Prostate gland (tissue), 2 donors: ENCODE data around the gene LRP2. TPM values are rescaled to one million over a fixed set of nuclear protein-coding genes. Genes with fewer than 3 reads are reported as not detected.

Experiments
- DNase-seq: peaks from one replicate; pipeline ENCODE4 v3.0.0-alpha.2; 2019; ENCODE audit warnings: low spot score
- H3K27ac ChIP-seq, 2 donors: fragments of 200-600 bp; sonication (generic); 2 replicates each; pipeline ENCODE4 v1.5.1; 2017 to 2019
- H3K27me3 ChIP-seq: fragments of 200-600 bp; sonication (generic); replicated peaks from 2 replicates; pipeline ENCODE4 v1.5.1; 2019; ENCODE audit not compliant: insufficient read depth
- H3K36me3 ChIP-seq, 2 donors: fragments of 200-600 bp; sonication (generic); 1 replicate in 1 of 2; 2 replicates in 1 of 2; pipeline versions ENCODE4 v1.5.1 to v1.8.1; 2017 to 2019
- H3K4me1 ChIP-seq: fragments of 200-600 bp; sonication (generic); replicated peaks from 2 replicates; pipeline ENCODE4 v1.5.1; 2019
- H3K4me3 ChIP-seq, 2 donors: fragments of 200-600 bp; sonication (generic); 2 replicates each; pipeline ENCODE4 v1.5.1; 2017 to 2019
- H3K9me3 ChIP-seq: fragments of 200-600 bp; sonication (generic); 2 replicates; pipeline ENCODE4 v1.5.1; 2017
- CTCF ChIP-seq, 4 experiments: fragments of 200-600 bp in 2 of 4; fragments of 450-650 bp in 2 of 4; sonication (generic) in 2 of 4; IDR thresholded peaks; 1 replicate in 3 of 4; 2 replicates in 1 of 4; pipeline ENCODE4 v1.5.1; 2016 to 2019; ENCODE audit warnings: antibody characterized with exemption in 4 of 4, mild to moderate bottlenecking in 2 of 4, moderate library complexity in 2 of 4
- POLR2A ChIP-seq: fragments of 450-650 bp; IDR thresholded peaks from one replicate; pipeline ENCODE4 v1.6.1; 2016; ENCODE audit warnings: antibody characterized with exemption, mild to moderate bottlenecking
- POLR2AphosphoS5 ChIP-seq: sonication (generic); formaldehyde crosslinking; IDR thresholded peaks from one replicate; pipeline ENCODE4 v1.6.1; 2017; ENCODE audit warnings: antibody characterized with exemption
- WGBS: methylation state at CpG from one replicate; pipeline ENCODE4 v1.1.5; 2018; 5-methylcytosine and 5-hydroxymethylcytosine counted together
- intact Hi-C: fragments of 100-400 bp; cut with DNase I; formaldehyde crosslinking; loops from one replicate; pipeline ENCODE4 v1.14.2; 2022
- total RNA-seq, 2 donors: library from RNA; depleted of rRNA; stranded (reverse); fragments of >200 nt; gene quantifications; one replicate each; pipeline ENCODE4 v1.1.0, GENCODE V29; 2016

Gene LRP2
- total RNA-seq, 2 donors from 2014 or later = 1.6 to 9.5 TPM

GRCh38 chr2:169361706-169362117, 622 bp downstream of the LRP2 start:
- no peak for TF ChIP-seq POLR2A
- TF ChIP-seq POLR2AphosphoS5 = no peak
- no peak for TF ChIP-seq CTCF (IDR thresholded peaks at IDR 0.05)
- Histone ChIP-seq H3K4me3 (peak overlapping the region; percentile 16 to 42), H3K27ac (no peak overlapping the region), H3K4me1 (peaks cover 11% of the 10 kb centered on the region), H3K9me3 (no peaks in the 10 kb centered on the region), H3K27me3 (peaks cover 5% of the 10 kb centered on the region), H3K36me3 (no peaks in the 10 kb centered on the region)
- DNase-seq = no peak
- 1% methylated on average over 32 of the region's 32 CpGs for WGBS
- intact Hi-C loops = no loop called here

DNA sequence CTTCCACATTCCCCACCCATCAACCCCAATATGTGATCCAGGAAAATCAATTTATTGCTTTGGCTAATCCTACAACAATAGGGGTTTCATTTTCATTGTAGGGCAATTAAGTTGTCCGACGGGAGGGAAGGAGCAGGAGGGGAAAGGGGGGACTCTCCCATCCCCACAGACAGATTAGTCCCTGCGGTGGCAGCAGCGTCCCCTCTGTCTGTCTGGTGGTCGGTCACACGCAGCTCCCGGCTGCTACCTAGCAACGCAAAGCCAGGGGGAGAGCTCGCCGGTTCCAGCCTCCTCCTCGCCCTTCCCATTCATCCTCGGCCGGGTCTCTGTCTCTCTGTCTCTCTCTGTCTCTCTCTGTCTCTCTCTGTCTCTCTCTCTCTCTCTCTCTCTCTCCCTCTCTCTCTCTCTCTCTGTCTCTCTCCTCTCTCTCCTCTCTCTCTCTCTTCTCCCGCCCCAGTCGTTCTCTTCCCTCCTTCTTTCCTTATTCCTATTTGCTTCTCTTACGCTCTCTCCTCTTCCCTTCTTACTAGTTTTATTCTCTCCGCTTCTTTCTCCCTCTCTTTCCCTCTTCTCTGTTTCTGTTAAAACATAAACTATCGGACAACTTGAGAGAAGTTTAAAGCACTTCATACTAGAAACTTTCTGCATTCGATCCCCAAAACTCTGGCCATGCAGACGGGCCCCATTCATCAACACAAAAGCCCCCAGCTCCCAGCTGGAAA, 1.2 kb downstream of the LRP2 start:
- no peak for DNase-seq
- 11% methylated on average over 20 of the region's 20 CpGs for WGBS
- no peak for TF ChIP-seq POLR2A
- H3K27ac ChIP-seq = no peak overlapping the region
- no peaks in the 10 kb centered on the region for H3K9me3 ChIP-seq
- no peaks in the 10 kb centered on the region for H3K36me3 ChIP-seq
- peaks cover 5% of the 10 kb centered on the region for H3K27me3 ChIP-seq
- intact Hi-C loops = no loop called here
- peaks cover 11% of the 10 kb centered on the region for H3K4me1 ChIP-seq
- H3K4me3 ChIP-seq = peak overlapping the region; percentile 16 to 42

DNA sequence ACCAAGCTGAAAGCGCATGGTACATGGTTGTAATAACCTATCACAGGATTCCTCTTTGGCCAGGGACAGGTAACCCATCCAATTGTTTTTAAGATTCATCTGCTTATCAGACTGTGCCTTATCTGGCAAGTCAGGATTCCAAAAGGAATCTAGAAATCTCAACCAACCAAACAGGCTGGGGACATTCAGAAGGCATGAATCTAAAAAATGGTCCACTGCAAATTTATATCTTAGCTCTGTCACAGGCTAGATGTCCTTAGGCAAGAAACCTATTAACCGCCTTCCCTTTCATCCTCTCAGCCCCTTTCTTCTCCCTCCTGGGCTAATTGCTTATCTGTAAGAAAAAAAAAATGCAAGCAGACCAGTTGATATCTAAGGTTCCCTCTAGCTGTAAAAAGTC, 4.3 kb downstream of the LRP2 start:
- H3K4me3 ChIP-seq = no peak overlapping the region
- intact Hi-C loops = no loop called here

GRCh38 chr2:169354244-169354643, 8.1 kb downstream of the LRP2 start:
- H3K36me3 ChIP-seq = no peaks in the 10 kb centered on the region
- H3K4me3 ChIP-seq = no peak overlapping the region
- H3K4me1 ChIP-seq = no peaks in the 10 kb centered on the region
- no peaks in the 10 kb centered on the region for H3K27me3 ChIP-seq
- H3K27ac ChIP-seq = no peak overlapping the region
- H3K9me3 ChIP-seq = no peaks in the 10 kb centered on the region
- WGBS = 79% methylated on average over 2 of the region's 2 CpGs
- DNase-seq = no peak
- TF ChIP-seq POLR2A = no peak
- intact Hi-C loops = no loop called here

More for the DNA sequence above, 4.3 kb downstream of the LRP2 start:
- Histone ChIP-seq H3K4me1 (peaks cover 5% of the 10 kb centered on the region), H3K36me3 (no peaks in the 10 kb centered on the region), H3K9me3 (no peaks in the 10 kb centered on the region), H3K27me3 (peaks cover 3% of the 10 kb centered on the region), H3K27ac (no peak overlapping the region)
- TF ChIP-seq POLR2AphosphoS5 (no peak), POLR2A (no peak), CTCF (IDR thresholded peaks at IDR 0.05) (no peak)
- no peak for DNase-seq
- 81% methylated on average over 2 of the region's 2 CpGs for WGBS

- no peaks in the 10 kb centered on the region for H3K9me3 ChIP-seq
- H3K36me3 ChIP-seq = no peaks in the 10 kb centered on the region
- no peaks in the 10 kb centered on the region for H3K4me1 ChIP-seq
- TF ChIP-seq POLR2AphosphoS5 = no peak
- TF ChIP-seq POLR2A = no peak
- no peak for TF ChIP-seq CTCF (IDR thresholded peaks at IDR 0.05)
- no peaks in the 10 kb centered on the region for H3K27me3 ChIP-seq
- WGBS = 78% methylated on average over 4 of the region's 4 CpGs
- no peak overlapping the region for H3K4me3 ChIP-seq
- no peak overlapping the region for H3K27ac ChIP-seq
- no peak for DNase-seq
- intact Hi-C loops = no loop called here
Observed at GRCh38 chr2:169351725-169352124, 10.6 kb downstream of the LRP2 start.

DNA sequence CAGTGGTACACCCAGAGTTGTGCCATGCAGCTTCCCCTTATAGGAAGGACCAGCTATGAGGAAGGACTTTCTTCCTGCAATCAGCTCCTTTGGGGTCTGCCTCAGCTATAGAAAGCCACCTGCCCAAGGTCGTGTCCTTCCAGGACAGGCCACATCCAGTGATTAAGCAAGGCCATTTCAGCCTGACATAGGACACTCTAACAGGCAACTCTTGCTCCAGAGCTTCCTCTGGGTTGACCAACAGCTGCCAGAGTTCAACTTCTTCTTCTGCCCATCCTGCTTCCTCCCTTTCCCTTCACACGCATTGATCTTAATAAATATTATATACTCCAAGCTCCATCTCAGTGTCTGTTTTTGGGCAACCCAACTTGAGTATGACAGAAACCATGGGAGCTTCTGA, 12.8 kb downstream of the LRP2 start:
- Histone ChIP-seq H3K36me3 (no peaks in the 10 kb centered on the region), H3K9me3 (no peaks in the 10 kb centered on the region), H3K27ac (no peak overlapping the region), H3K4me1 (no peaks in the 10 kb centered on the region), H3K4me3 (no peak overlapping the region), H3K27me3 (no peaks in the 10 kb centered on the region)
- intact Hi-C loops = no loop called here
- WGBS = 93% methylated on average over 2 of the region's 2 CpGs
- TF ChIP-seq POLR2AphosphoS5 = no peak
- no peak for DNase-seq
